Measurements from ENCODE around the gene P2RY13. TPM values are rescaled to one million over a fixed set of nuclear protein-coding genes. Genes with fewer than 3 reads are reported as not detected.

P2RY13 gene
- total RNA-seq, 2 donors from 2014 or later = 1.4 to 2.7 TPM

- intact Hi-C loops (cut with DNase I) = no loop called here
- DNase-seq (ENCODE audit: low spot score) = no peak
Measured at GRCh38 chr3:151327571-151328198, 1.7 kb downstream of the P2RY13 start.

DNA sequence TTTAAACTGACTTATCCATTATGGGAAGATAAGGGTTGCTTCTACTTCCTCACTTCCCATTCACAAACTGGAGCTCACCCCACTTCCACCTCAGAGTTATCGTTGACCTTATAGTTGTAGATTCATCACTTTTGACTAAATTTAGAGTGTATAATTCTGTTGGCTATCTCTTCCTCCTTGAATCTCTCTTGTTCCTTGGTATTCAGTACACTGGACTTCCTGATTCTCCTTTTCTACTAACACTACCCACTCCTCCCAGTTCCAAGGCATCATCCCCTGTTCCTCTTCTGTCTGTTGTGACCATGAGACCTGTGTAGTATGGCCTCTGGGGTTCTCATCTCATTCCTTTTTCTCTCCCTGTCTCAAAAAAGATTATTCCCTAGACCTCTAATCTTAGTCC, 6.8 kb downstream of the P2RY13 start:
- no peak for DNase-seq (ENCODE audit: low spot score)

DNA sequence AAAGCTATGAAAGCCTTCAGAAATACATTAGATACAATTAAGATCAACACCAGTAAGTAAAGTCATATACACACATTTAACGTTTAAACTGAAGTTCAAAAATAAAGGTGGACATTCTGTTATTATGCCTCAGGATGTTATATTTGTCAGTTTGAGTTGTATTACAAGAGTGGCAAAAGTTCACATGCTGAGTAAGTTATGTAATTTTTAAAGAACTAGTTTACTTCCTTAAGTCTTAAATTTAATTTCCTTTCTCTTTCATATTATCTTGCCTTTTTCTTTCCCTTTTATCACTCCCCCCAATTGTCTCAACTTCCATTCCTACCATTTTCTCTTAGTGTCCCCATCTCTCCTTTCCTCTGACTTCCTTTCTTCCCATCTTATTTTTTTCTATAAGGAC, 7.8 kb downstream of the P2RY13 start:
- intact Hi-C loops (cut with DNase I) = no loop called here
- DNase-seq (ENCODE audit: low spot score) = no peak

More for the DNA sequence above, 6.8 kb downstream of the P2RY13 start:
- intact Hi-C loops (cut with DNase I) = no loop called here

DNA sequence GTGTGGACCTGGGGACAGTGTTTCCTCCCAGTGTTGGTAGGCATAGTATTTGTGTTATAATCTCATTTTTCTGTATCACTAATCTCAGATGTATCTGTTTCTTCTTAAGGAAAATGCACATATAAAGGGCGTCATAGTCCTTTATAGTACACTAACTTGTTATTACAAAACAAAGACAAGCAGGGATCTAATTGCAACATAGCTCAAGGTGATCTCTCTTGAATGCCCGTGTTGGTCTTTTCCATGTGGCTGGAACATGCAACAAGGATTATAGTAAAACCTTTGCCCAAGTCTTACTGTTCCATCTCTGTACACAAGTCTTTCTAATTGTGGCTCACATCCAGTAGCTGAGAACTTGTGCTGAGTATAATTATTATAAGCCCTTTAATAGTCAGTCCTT, 9.2 kb downstream of the P2RY13 start:
- intact Hi-C loops (cut with DNase I) = no loop called here
- no peak for DNase-seq (ENCODE audit: low spot score)

DNA sequence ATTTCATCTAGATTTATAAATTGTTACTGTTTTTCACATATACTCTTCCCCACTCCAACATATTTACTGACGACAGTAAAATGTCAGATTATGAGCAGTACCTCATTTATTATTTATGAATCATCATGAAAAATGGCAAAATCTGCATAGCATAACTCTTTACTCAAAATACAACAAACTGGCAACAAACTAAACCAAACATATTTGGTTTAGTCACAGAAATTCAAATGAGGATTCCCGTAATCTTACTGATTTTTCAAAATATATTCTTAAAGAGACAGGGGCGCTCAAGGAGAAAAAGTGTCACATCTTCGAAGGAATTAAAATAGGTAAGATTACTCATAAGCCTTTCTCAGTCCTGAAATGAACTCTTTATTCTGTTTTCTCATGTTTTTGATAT, 9.7 kb downstream of the P2RY13 start:
- intact Hi-C loops (cut with DNase I) = no loop called here
- no peak for DNase-seq (ENCODE audit: low spot score)

GRCh38 chr3:151318991-151319390, 10.4 kb downstream of the P2RY13 start:
- intact Hi-C loops (cut with DNase I) = no loop called here
- DNase-seq (ENCODE audit: low spot score) = no peak

GRCh38 chr3:151318313-151318712, 11.0 kb downstream of the P2RY13 start:
- intact Hi-C loops (cut with DNase I) = no loop called here
- DNase-seq (ENCODE audit: low spot score) = no peak

DNA sequence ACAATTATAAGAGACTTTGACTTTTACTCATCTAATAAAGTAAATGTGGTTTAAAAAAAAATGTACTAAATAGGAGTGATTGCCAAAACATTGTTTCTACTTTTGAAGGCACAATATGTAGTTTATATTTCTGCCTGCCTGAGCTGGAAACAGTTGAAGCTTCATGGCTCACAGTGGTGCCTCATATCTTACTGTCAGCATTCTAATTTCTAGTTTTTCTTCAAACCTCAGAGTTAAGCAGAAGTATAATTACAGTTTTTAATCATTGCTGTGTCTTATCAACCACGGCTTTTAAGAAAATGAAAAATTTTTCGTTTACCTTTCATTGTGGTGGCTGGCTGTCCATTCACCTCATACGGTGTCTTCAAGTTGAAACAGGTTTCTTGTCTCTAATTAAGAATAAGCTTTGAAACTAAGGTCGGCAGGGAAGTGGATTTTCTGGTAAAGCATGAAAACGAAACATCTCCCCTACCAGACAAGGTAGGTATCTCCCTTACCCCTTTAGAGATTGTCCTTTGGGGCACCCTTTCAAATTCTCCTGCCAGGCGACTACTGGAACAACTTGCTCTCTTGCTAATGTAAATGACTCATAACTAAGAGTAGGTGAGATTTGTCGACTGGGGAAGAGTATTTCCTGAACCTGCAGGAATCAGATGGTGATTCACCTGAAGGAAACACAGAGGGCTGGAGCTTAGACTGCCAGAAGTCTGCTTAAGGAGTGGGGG, 12.9 kb downstream of the P2RY13 start, which contains the start of gene GPR87:
Gene GPR87 (minus strand): TSS at position 554 of the 725 bp plus-strand sequence. CDS start 16,720 bp downstream, outside the sequence.
- no peak for DNase-seq (ENCODE audit: low spot score)
- intact Hi-C loops (cut with DNase I) = no loop called here

GRCh38 chr3:151315846-151316245, 13.5 kb downstream of the P2RY13 start:
- DNase-seq (ENCODE audit: low spot score) = no peak
- intact Hi-C loops (cut with DNase I) = no loop called here

GRCh38 chr3:151315136-151315535, 14.2 kb downstream of the P2RY13 start:
- intact Hi-C loops (cut with DNase I) = no loop called here
- DNase-seq (ENCODE audit: low spot score) = no peak

DNA sequence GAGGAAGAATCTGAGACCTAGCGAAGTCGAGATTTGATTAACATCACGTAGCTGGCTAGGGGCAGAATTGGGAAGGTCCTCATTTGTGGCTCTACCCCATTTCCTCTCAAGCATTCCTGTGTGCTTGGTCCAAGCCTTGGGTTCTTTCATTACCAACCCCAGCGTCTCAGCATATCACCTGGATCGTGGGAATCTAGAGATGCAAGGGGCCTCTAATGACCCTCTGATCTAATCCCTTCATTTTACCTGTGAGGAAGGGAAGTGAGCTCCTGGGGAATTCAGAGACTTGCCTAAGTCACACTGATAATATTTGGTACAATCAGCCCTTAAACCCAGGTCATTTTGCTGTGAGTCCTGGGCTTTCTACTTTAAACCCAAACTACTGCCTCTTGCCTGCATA, 14.8 kb downstream of the P2RY13 start:
- DNase-seq (ENCODE audit: low spot score) = no peak
- intact Hi-C loops (cut with DNase I) = no loop called here

DNA sequence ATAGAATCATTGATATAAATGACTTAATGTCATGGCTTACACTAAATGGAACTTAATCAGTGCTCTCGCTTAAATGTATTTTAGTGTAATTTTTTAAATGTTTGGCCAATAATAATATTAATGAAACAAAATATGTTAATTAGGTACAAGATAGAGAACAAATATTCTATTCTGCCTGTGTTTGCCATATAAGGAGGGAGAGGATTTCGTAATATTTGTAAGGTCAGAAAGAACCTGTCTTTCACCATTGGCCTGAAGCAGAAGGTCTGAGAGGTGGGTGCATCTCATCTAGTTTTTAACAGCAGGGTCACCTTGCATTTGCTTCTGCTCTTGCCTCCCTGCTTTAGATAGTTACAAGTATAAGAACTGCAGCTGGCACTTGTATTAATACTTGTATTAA, 15.2 kb downstream of the P2RY13 start:
- intact Hi-C loops (cut with DNase I) = no loop called here
- DNase-seq (ENCODE audit: low spot score) = no peak

DNA sequence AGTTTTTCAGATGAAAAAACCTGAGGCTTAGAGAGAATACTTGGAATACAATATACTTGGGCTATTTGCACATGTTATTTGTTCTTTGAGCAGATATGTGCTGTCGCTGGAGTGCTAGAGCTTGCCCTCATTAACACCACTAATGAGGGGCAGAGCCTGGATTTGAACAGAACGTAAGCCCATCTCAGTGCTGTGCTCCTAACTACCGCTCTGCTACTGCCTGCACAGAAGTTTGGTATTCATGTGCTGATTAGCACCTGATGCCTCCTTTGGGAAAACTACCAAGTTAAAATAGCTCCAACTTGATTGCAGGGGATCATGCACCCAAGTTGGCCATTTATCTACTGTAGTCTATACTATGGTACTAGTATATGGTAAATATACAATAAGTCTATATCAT, 16.4 kb downstream of the P2RY13 start:
- no peak for DNase-seq (ENCODE audit: low spot score)
- intact Hi-C loops (cut with DNase I) = no loop called here

DNA sequence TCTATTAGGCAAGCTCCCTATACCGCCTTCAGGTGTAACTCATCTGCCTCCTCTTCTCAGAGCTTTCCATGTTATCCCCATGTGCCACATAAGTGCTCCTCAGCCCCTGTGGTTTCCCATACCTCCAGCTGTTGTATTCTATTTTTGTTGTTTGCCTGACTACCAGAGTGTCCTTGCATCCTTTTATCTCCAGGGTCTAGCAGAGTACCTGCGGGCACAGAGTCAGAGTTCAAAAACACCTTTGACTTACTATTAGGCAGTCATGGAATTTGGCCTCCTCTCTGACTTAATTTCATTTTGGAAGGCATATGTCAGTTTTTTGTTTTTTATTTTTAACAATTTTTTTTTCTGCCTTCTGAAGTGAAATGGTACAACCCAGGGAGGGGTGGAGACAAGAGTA, 19.8 kb downstream of the P2RY13 start:
- intact Hi-C loops (cut with DNase I) = no loop called here

GRCh38 chr3:151307583-151308488, 21.5 kb downstream of the P2RY13 start:
- intact Hi-C loops (cut with DNase I) = no loop called here
- DNase-seq (ENCODE audit: low spot score) = no peak

More for the DNA sequence above, 19.8 kb downstream of the P2RY13 start:
- no peak for DNase-seq (ENCODE audit: low spot score)

DNA sequence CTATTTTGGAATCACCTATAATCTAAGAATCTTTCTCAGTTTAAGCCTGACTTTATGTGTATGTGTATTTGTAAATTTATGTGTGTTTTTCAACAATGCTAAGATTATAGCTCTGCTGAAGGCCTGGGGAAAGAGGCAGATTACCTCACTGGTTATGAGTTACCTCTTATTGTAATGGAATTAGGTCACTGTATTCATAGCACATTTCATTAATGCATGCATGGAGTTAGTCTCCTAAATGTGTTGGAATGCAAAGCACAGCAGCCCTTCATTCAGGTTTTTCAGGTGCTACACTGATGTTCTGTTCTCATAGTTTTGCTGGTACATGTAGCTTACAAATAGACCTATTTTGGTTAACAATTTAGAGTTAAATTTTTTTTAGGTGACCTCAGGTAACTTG, 22.2 kb downstream of the P2RY13 start:
- intact Hi-C loops (cut with DNase I) = no loop called here
- DNase-seq (ENCODE audit: low spot score) = no peak

DNA sequence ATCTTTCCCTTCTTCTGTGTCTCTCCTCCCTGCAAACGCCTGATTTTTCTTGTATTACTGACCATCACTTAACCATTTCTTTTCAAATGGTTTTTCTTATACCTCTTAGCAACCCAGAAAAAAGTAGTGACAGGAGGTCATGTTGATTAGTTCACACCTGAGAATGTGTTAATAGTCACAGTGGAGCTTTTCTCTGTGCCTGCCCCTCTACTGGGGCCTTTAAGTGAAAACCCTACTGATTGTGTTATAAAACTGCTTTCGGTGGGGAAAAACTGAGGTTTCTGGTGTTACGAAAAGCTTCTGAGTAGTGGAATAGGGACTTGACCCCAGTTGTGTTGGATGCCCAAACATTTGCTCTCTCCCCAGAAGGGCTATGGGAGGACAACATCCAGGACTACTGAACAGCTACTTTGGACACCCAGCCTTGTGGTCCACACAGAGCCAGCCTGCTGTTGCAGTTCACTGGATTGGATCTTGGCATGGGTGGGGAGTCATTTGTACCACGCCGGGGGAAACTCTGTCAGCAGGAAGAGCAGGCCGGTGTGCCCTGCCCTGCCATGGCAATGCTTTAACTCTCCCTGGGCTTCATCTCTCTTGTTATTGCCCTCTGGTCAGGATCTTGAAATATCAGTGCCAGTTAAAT, 23.1 kb downstream of the P2RY13 start:
- no peak for DNase-seq (ENCODE audit: low spot score)

GRCh38 chr3:151305775-151306151, 23.6 kb downstream of the P2RY13 start:
- DNase-seq (ENCODE audit: low spot score) = no peak
- intact Hi-C loops (cut with DNase I) = no loop called here

More for the DNA sequence above, 23.1 kb downstream of the P2RY13 start:
- intact Hi-C loops (cut with DNase I) = no loop called here

DNA sequence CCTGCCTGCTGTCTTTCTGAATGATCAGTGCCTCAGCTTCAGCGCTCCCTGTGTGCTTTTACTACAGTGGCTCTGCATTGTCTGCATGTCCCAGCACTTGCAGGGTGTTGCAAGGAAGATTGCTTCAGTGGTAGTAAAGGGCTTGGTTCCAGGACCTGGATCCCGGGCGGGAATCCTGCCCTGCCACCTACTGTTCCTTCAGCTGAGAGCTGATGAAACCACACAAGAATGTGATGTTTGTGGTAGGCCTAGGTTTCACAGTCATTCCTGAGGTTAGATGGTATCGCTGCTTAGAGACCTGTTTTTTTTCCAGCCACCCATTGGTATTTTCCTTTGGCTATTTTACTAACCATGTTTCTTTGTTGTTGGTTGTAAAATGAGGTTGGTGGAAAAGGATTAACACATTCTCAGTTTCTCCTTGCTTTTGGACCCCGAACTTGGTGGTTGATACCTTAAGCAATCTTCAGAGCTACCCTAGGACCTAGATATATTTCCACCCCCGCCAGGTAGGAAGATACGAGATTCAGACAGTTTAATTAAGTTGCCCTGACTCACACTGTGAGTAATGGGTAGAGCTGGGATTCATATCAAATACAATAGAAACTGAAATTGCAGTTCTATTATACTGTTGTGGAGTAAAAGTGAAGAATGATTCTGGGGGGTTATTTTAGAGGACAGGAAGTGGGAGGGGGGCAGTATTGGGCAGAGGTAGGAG, 24.1 kb downstream of the P2RY13 start:
- DNase-seq (ENCODE audit: low spot score) = peak; percentile 85
- intact Hi-C loops (cut with DNase I) = no loop called here
